ENCODE results near the gene MAGEA1. TPM values are rescaled to one million over a fixed set of nuclear protein-coding genes. Genes with fewer than 3 reads are reported as not detected.

MAGEA1 gene
- total RNA-seq, 2 donors from 2014 or later, result not detected

GRCh38 chrX:153200462-153200861 is 21.4 kb downstream of the MAGEA1 start:
- Histone ChIP-seq H3K36me3 (no peaks in the 10 kb centered on the region), H3K4me3 (no peak overlapping the region), H3K9me3 (no peaks in the 10 kb centered on the region), H3K27ac (no peak overlapping the region), H3K4me1 (ENCODE audit: control insufficient read depth in 1 of 2, low read depth in 2 of 2) (no peaks in the 10 kb centered on the region), H3K27me3 (replicated peaks; ENCODE audit: insufficient read depth) (no peaks in the 10 kb centered on the region)
- ATAC-seq (ENCODE audit: insufficient number of reproducible peaks, low FRiP score, low read depth) (no peak), DNase-seq (ENCODE audit: low spot score) (no peak)
- TF ChIP-seq, protein P1, sequence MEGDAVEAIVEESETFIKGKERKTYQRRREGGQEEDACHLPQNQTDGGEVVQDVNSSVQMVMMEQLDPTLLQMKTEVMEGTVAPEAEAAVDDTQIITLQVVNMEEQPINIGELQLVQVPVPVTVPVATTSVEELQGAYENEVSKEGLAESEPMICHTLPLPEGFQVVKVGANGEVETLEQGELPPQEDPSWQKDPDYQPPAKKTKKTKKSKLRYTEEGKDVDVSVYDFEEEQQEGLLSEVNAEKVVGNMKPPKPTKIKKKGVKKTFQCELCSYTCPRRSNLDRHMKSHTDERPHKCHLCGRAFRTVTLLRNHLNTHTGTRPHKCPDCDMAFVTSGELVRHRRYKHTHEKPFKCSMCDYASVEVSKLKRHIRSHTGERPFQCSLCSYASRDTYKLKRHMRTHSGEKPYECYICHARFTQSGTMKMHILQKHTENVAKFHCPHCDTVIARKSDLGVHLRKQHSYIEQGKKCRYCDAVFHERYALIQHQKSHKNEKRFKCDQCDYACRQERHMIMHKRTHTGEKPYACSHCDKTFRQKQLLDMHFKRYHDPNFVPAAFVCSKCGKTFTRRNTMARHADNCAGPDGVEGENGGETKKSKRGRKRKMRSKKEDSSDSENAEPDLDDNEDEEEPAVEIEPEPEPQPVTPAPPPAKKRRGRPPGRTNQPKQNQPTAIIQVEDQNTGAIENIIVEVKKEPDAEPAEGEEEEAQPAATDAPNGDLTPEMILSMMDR (IDR thresholded peaks at IDR 0.05), result no peak

GRCh38 chrX:153206425-153207046 is 27.5 kb downstream of the MAGEA1 start:
- TF ChIP-seq, protein P1 (IDR thresholded peaks at IDR 0.05), result no peak
- H3K4me1 ChIP-seq (ENCODE audit: control insufficient read depth in 1 of 2, low read depth in 2 of 2), result no peaks in the 10 kb centered on the region
- no peak for ATAC-seq (ENCODE audit: insufficient number of reproducible peaks, low FRiP score, low read depth)

DNA sequence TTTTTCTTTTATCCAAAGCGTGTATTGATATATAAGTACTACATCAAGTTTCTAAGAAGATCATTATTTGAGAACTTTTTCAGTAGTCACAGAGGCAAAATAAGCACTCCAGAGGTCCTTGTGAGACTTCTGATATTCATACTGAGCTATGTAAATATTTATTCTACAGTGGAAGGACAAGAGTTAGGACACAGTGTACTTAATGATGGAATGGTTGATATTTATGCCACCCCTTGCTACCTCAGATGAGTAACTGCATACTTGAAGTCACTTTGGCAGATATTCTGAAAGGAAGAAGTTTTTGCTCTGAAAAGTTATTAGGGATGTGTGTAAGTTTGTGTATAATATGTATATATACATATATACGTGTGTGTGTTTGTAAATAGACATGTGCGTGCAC is 30.3 kb downstream of the MAGEA1 start:
- DNase-seq (ENCODE audit: low spot score), result no peak
- no peak overlapping the region for H3K27ac ChIP-seq

More at GRCh38 chrX:153206425-153207046, 27.5 kb downstream of the MAGEA1 start:
- H3K27me3 ChIP-seq (replicated peaks; ENCODE audit: insufficient read depth), result no peaks in the 10 kb centered on the region
- DNase-seq (ENCODE audit: low spot score), result no peak
- no peaks in the 10 kb centered on the region for H3K9me3 ChIP-seq
- H3K4me3 ChIP-seq, result no peak overlapping the region
- no peaks in the 10 kb centered on the region for H3K36me3 ChIP-seq
- no peak overlapping the region for H3K27ac ChIP-seq

GRCh38 chrX:153214934-153215333 is 35.9 kb downstream of the MAGEA1 start:
- no peaks in the 10 kb centered on the region for H3K27me3 ChIP-seq (replicated peaks; ENCODE audit: insufficient read depth)
- no peak overlapping the region for H3K27ac ChIP-seq
- H3K9me3 ChIP-seq, result no peaks in the 10 kb centered on the region
- no peaks in the 10 kb centered on the region for H3K36me3 ChIP-seq
- H3K4me3 ChIP-seq, result no peak overlapping the region
- TF ChIP-seq, protein P1 (IDR thresholded peaks at IDR 0.05), result no peak
- ATAC-seq (ENCODE audit: insufficient number of reproducible peaks, low FRiP score, low read depth) (no peak), DNase-seq (ENCODE audit: low spot score) (no peak)
- no peaks in the 10 kb centered on the region for H3K4me1 ChIP-seq (ENCODE audit: control insufficient read depth in 1 of 2, low read depth in 2 of 2)

More for the DNA sequence above, 30.3 kb downstream of the MAGEA1 start:
- TF ChIP-seq, protein P1 (IDR thresholded peaks at IDR 0.05), result no peak
- Histone ChIP-seq H3K36me3 (no peaks in the 10 kb centered on the region), H3K4me1 (ENCODE audit: control insufficient read depth in 1 of 2, low read depth in 2 of 2) (no peaks in the 10 kb centered on the region), H3K4me3 (no peak overlapping the region), H3K27me3 (replicated peaks; ENCODE audit: insufficient read depth) (no peaks in the 10 kb centered on the region), H3K9me3 (no peaks in the 10 kb centered on the region)
- no peak for ATAC-seq (ENCODE audit: insufficient number of reproducible peaks, low FRiP score, low read depth)

DNA sequence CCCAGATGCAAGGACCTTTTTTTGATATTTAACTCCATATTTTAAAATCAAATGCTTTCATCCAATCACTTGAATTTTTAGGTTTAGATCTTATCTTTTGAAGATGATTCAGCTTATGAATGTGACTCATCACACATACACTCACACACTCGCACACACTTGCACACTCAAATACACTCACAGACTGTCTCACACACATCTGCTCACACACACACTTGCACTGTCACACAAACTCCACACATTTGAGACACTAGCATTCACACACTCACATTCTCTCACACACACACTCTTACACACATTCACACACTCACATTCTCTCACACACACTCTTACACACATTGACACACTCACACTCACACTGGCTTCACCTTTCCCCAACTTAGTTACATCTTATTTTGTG is 37.8 kb downstream of the MAGEA1 start:
- Histone ChIP-seq H3K4me1 (ENCODE audit: control insufficient read depth in 1 of 2, low read depth in 2 of 2) (no peaks in the 10 kb centered on the region), H3K36me3 (no peaks in the 10 kb centered on the region), H3K27me3 (replicated peaks; ENCODE audit: insufficient read depth) (no peaks in the 10 kb centered on the region), H3K4me3 (no peak overlapping the region), H3K9me3 (no peaks in the 10 kb centered on the region), H3K27ac (no peak overlapping the region)
- TF ChIP-seq, protein P1 (IDR thresholded peaks at IDR 0.05), result no peak
- ATAC-seq (ENCODE audit: insufficient number of reproducible peaks, low FRiP score, low read depth), result no peak
- DNase-seq (ENCODE audit: low spot score), result no peak

Data from thoracic aorta (tissue), 2 donors.